Embryonic facial prominence (tissue), 1 donor: ENCODE results near the gene EYS.
"Not testable (repeated sequence)": the region's sequence is repeated elsewhere in the genome, so short reads cannot be mapped to it uniquely, and the experiment has no call there.

Experiments used
- DNase-seq: peaks from one replicate; pipeline ENCODE4 v3.0.0-alpha.2; 2016; ENCODE audit errors: extremely low spot score

The EYS gene

GRCh38 chr6:63904650-63905248 is 1802.3 kb downstream of the EYS start:
- no peak for DNase-seq

DNA sequence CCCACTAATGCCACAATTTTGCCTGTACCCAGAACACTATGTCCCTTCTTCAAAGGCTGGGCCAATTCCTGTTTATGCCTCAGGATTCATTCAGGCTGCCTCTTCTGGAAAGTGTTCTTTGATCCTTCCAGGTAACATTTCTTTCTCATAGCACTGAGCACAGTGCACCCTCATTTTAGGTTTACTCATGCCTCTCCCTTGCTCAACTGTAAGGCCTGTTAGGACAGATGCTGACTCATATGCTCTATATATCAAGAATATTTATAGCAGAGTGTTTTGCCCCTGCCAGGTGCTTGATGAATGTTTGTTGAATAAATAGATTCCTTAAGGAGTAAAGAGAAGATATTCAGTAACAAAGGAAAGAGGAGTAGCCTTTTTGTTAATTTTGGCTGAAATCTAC is 1807.5 kb downstream of the EYS start:
- no peak for DNase-seq

- DNase-seq = no peak
These were observed 1809.1 kb downstream of the EYS start for GRCh38 chr6:63897952-63898351.

- no peak for DNase-seq
These were observed 1809.6 kb downstream of the EYS start for GRCh38 chr6:63897459-63897858.

DNA sequence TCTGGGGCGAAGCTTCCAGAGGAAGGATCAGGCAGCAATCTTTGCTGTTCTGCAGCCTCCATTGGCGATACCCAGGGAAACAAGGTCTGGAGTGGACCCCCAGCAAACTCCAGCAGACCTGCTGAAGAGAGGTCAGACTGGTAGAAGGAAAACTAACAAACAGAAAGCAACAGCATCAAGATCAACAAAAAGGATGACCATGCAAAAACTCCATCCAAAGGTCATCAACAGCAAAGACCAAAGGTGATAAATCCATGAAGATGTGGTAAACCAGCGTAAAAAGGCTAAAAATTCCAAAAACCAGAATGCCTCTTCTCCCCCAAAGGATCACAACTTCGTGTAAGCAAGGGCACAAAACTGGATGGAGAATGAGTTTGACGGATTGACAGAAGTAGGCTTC is 1818.6 kb downstream of the EYS start:
- no peak for DNase-seq

DNA sequence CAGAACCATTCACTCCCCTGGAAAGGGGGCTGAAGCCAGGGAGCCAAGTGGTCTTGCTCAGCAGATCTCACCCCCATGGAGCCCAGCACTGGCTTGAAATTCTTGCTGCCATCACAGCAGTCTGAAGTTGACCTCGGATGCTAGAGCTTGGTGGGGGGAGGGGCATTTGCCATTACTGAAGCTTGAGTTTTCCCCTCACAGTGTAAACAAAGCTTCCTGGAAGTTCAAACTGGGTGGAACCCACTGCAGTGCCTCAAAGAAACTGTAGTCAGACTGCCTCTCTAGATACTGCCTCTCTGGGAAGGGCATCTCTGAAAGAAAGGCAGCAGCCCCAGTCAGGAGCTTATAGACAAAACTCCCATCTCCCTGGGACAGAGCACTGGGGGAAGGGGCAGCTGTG is 1819.2 kb downstream of the EYS start:
- DNase-seq = not testable (repeated sequence)

DNA sequence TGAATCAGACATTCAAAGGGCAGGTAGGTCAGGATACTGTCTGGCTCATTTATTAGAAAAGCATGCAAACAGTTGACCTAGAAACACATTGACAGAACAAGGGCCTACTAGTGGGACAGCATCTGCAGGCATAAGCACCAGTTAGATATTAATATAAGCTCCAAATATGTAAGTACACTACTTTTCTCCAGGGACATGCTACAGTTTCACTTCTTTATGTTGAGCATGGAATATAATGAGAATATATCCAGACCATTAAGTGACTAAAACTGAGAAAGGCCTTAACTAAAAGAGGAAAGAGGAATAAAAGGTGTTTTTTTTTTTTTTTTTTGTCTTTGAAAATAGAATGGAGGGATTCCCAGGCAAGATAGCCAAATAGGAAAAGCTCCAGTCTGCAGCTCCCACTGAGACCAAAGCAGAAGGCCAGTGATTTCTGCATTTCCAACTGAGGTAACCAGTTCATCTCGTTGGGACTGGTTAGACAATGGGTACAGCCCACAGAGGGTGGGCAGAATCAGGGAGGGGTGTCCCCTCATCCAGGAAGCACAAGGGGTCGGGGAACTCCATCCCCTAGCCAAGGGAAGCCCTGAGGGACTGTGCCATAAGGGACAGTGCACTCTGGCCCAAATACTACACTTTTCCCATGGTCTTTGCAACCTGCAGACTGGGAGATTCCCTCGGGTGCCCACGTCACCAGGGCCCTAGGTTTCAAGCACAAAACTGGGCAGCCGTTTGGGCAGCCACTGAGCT is 1819.8 kb downstream of the EYS start:
- DNase-seq = no peak

- no peak for DNase-seq
These were observed 1820.7 kb downstream of the EYS start for GRCh38 chr6:63886341-63886740.

DNA sequence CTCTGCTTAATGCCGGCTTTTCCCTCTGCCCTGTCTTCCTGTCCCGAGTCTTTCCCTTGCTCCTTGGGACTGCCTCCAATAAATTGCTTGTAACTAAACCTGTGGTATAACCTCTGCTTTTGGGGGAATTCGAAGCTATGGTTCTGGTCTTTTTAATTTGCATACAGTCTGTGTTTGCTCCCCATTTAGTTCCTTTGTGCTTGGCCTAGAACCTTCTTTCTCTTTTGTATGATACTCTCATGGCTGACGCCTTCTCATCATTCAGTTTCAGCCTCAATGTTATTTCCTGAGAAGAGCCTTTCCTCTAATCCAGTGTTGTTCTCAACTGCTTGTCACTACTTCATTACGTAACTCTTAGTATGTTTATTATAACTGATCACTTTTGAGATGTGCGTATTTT is 1823.4 kb downstream of the EYS start:
- DNase-seq = no peak

GRCh38 chr6:63882208-63882607 is 1824.8 kb downstream of the EYS start:
- no peak for DNase-seq

GRCh38 chr6:63881791-63882190 is 1825.2 kb downstream of the EYS start:
- DNase-seq = no peak

DNA sequence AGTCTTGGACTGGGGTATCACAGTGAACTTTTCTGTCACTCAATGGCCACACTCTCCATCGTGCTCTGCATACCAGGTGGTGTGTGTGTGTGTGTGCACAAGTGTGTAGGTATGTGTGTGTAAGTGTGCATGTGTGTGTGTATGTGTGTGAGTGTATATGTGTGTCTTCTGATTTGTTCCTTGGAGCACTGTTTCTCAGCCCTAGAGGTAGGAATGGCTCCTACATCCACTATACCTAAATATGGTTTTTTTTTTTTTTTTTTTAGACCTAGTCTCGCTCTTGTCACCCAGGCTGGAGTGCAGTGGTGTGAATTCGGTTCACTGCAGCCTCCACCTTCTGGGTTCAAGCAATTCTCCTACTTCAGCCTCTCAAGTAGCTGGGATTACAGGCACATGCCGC is 1834.8 kb downstream of the EYS start:
- DNase-seq = no peak

GRCh38 chr6:63868351-63868750 is 1838.7 kb downstream of the EYS start:
- no peak for DNase-seq

DNA sequence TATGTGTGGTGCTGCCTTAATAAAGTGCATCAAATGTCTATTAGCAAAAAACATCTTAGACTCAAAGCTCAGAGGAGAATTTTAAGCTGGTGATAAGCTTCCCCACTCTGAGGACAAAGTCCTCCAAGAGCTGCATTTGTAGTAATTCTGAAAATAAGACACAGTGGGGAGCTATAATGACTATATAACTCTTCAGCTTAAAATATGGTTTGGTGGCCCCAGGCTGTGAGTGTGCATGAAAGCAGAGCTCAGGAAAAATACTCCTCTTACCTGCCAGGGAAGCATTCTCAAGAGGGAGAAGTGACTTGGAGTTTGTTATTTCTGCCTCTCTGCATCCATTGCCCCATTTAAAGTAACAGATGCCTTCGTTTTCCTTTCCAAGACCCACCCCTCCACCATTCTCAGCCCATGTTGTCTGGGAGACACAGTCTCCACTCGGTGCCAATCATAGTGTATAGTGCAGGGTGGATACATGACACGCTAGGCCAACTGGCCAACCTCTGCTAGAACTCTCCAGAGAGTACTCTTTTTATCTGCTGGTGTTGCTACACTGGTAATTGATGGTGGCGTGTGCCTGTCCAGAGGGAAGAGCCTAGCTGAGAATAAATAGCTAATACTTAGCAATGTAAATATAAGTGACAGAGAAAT is 1842.2 kb downstream of the EYS start:
- DNase-seq = no peak

GRCh38 chr6:63864061-63864460 is 1843.0 kb downstream of the EYS start:
- no peak for DNase-seq

- DNase-seq = no peak
These were observed 1844.4 kb downstream of the EYS start for GRCh38 chr6:63862486-63863198.

GRCh38 chr6:63859528-63859927 is 1847.5 kb downstream of the EYS start:
- DNase-seq = no peak

- DNase-seq = no peak
These were observed 1848.3 kb downstream of the EYS start for GRCh38 chr6:63858691-63859090.

DNA sequence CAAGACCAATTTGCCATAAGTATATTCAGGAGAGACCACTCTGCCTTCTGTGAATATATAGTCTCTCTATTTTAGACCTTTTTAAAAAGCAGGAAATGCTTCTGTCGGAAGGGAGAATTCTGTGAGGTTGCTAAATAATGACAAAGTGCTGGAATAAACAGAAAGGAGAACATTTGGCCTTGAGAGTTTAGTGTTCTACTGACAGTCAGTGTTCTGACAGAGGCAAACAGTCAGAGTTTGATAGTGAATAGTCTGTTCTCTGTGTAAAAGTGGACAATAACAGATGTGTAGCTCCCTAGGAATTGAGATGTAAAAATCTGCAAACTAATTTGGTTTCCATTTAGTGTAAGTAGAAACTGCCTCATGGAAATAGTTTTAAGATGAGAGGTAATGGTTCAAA is 1850.8 kb downstream of the EYS start:
- DNase-seq = no peak

DNA sequence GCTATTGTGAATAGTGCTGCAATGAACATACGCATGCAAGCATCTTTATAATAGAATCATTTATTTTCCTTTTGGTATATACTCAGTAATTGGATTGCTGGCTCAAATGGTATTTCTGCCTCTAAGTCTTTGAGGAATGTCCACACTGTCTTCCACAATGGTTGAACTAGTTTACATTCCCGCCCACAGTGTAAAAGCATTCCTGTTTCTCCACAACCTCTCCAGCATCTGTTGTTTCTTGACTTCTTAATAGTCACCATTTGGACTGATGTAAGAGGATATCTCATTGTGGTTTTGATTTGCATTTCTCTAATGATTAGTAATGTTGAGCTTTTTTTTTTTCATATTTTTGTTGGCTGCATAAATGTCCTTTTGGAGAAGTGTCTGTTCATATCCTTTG is 1862.7 kb downstream of the EYS start:
- DNase-seq = no peak

GRCh38 chr6:63839485-63839884 is 1867.5 kb downstream of the EYS start:
- DNase-seq = no peak

DNA sequence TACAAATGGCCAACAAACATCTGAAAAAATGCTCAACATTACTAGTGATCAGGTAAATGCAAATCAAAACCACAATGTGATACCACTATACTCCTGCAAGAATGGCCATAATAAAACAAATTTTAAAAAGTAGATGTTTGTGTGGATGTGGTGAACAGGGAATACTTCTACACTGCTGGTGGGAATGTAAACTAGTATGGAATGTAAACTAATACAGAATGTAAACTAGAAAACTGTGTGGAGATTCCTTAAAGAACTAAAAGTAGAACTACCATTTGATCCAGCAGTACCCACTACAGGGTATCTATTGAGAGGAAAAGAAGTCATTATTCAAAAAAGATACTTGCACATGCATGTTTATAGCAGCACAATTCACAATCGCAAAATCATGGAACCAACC is 1878.3 kb downstream of the EYS start:
- not testable (repeated sequence) for DNase-seq

DNA sequence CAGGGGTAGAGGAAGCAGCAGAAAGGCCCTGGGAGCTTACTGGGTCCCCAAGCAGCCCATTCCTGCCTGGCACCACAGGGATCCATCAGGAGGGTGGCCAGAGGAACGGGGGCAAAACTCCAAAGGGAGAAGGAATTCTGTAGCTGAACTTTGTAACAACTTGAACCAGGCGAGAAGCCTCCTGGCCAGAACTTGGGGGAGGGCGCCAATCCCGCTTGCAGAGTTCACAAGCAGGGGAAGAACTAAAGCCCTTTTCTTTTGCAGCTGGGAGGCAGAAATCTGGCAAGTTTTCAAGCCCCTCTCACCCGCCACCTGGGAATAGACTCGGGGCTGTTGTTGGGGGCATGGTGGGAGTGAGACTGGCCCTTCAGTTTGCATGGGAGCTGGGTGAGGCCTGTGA is 1882.3 kb downstream of the EYS start:
- no peak for DNase-seq
